Testis (tissue), 2 donors: Measurements from ENCODE around the gene CXorf66.

Experiments
- CTCF ChIP-seq, 3 experiments: fragments of 450-650 bp in 2 of 3; fragments of 200-600 bp in 1 of 3; sonication (generic) in 1 of 3; IDR thresholded peaks; one replicate each; pipeline ENCODE4 v1.5.1; 2016 to 2019; ENCODE audit warnings: antibody characterized with exemption in 3 of 3, mild to moderate bottlenecking in 2 of 3, moderate library complexity in 1 of 3
- POLR2A ChIP-seq: fragments of 450-650 bp; IDR thresholded peaks from one replicate; pipeline ENCODE4 v1.6.1; 2017; ENCODE audit warnings: antibody characterized with exemption, mild to moderate bottlenecking, moderate library complexity

- TF ChIP-seq CTCF (IDR thresholded peaks at IDR 0.05): no peak
- TF ChIP-seq POLR2A: no peak
These were observed 31.4 kb downstream of the CXorf66 start for GRCh38 chrX:139933904-139934303.
